ENCODE data around the gene CKS1B.

CKS1B gene

GRCh38 chr1:154945962-154946850 is 28.3 kb upstream of the CKS1B start:
- DNase-seq (ENCODE audit: low read depth in 2 of 2, low spot score in 1 of 2): no peak

- no peak for DNase-seq (ENCODE audit: low read depth in 2 of 2, low spot score in 1 of 2)
Measured at GRCh38 chr1:154948079-154948478, 26.4 kb upstream of the CKS1B start.

- DNase-seq (ENCODE audit: low read depth in 2 of 2, low spot score in 1 of 2): peak in 1 of 2 donors; percentile 24
Measured at GRCh38 chr1:154951901-154952657, 22.4 kb upstream of the CKS1B start.

- no peak for DNase-seq (ENCODE audit: low read depth in 2 of 2, low spot score in 1 of 2)
Measured at GRCh38 chr1:154952664-154953063, 21.8 kb upstream of the CKS1B start.

- no peak for DNase-seq (ENCODE audit: low read depth in 2 of 2, low spot score in 1 of 2)
Measured at GRCh38 chr1:154953611-154954038, 20.9 kb upstream of the CKS1B start.

GRCh38 chr1:154954541-154954940 is 19.9 kb upstream of the CKS1B start:
- no peak for DNase-seq (ENCODE audit: low read depth in 2 of 2, low spot score in 1 of 2)

GRCh38 chr1:154955039-154955717 is 19.3 kb upstream of the CKS1B start:
- peak; percentile 72 to 79 for DNase-seq (ENCODE audit: low read depth in 2 of 2, low spot score in 1 of 2)

GRCh38 chr1:154955718-154956543 is 18.6 kb upstream of the CKS1B start, which contains the start of gene PBXIP1:
PBXIP1 (minus strand) TSS chr1:154956099; CDS start chr1:154953721, 2,378 bp downstream.
- DNase-seq (ENCODE audit: low read depth in 2 of 2, low spot score in 1 of 2): peak in 1 of 2 donors; percentile 55

- no peak for DNase-seq (ENCODE audit: low read depth in 2 of 2, low spot score in 1 of 2)
Measured at GRCh38 chr1:154956544-154956941, 17.9 kb upstream of the CKS1B start.

- no peak for DNase-seq (ENCODE audit: low read depth in 2 of 2, low spot score in 1 of 2)
Measured at GRCh38 chr1:154957091-154957657, 17.3 kb upstream of the CKS1B start.

GRCh38 chr1:154958036-154958435 is 16.4 kb upstream of the CKS1B start:
- no peak for DNase-seq (ENCODE audit: low read depth in 2 of 2, low spot score in 1 of 2)

- no peak for DNase-seq (ENCODE audit: low read depth in 2 of 2, low spot score in 1 of 2)
Measured at GRCh38 chr1:154958681-154959425, 15.6 kb upstream of the CKS1B start.

- no peak for DNase-seq (ENCODE audit: low read depth in 2 of 2, low spot score in 1 of 2)
Measured at GRCh38 chr1:154959426-154959780, 15.1 kb upstream of the CKS1B start.

GRCh38 chr1:154960446-154961136 is 13.9 kb upstream of the CKS1B start:
- DNase-seq (ENCODE audit: low read depth in 2 of 2, low spot score in 1 of 2): no peak

GRCh38 chr1:154961207-154962155 is 13.0 kb upstream of the CKS1B start, which contains the start of gene PYGO2:
PYGO2 (minus strand) TSS chr1:154961782; CDS start chr1:154961576, 206 bp downstream.
- peak in 1 of 2 donors; percentile 58 for DNase-seq (ENCODE audit: low read depth in 2 of 2, low spot score in 1 of 2)

GRCh38 chr1:154962156-154962749 is 12.2 kb upstream of the CKS1B start:
- DNase-seq (ENCODE audit: low read depth in 2 of 2, low spot score in 1 of 2): no peak

GRCh38 chr1:154962795-154963330 is 11.6 kb upstream of the CKS1B start:
- no peak for DNase-seq (ENCODE audit: low read depth in 2 of 2, low spot score in 1 of 2)
